AG04450 (cell line): ENCODE results near the gene COX19. TPM values are rescaled to one million over a fixed set of nuclear protein-coding genes. Genes with fewer than 3 reads are reported as not detected.

Source experiments
- CTCF ChIA-PET: fragments of 300-600, 350-600 bp; formaldehyde crosslinking; extraction: SDS; loops from one replicate; lab custom pipeline; 2022; ENCODE audit warnings: antibody characterized with exemption, inconsistent platforms; lab: Charles Lee
- POLR2A ChIA-PET: fragments of 350-600 bp; formaldehyde crosslinking; extraction: SDS; loops from one replicate; lab custom pipeline; 2021; ENCODE audit warnings: antibody characterized with exemption, inconsistent platforms; lab: Yijun Ruan, JAX
- DNase-seq: peaks from one replicate; pipeline ENCODE4 v3.0.0-alpha.2; 2011; ENCODE audit warnings: low read depth, low spot score
- H3K27ac ChIP-seq: one replicate; pipeline ENCODE4 v1.5.1; 2012; ENCODE audit warnings: low read depth, low read length, control low read depth
- H3K27me3 ChIP-seq: one replicate; pipeline ENCODE4 v1.6.0; 2012; ENCODE audit warnings: low read length; ENCODE audit not compliant: control insufficient read depth, insufficient read depth
- H3K4me3 ChIP-seq: 2 replicates; pipeline ENCODE4 v1.5.1; 2011; ENCODE audit warnings: mild to moderate bottlenecking, low read depth, low read length, control low read depth
- H3K9me3 ChIP-seq: 2 replicates; pipeline ENCODE4 v1.5.1; 2012; ENCODE audit warnings: low read length; ENCODE audit not compliant: control insufficient read depth, insufficient read depth
- polyA plus RNA-seq: library from polyadenylated mRNA; depleted of rRNA; stranded (reverse); fragments of >200 nt; gene quantifications from 2 replicates; pipeline ENCODE4 v1.2.3, GENCODE V29; 2011
- TF ChIP-seq, protein P1 (sequence below): IDR thresholded peaks from 2 replicates; pipeline ENCODE4 v1.5.1; 2011; ENCODE audit warnings: low read depth, low read length, control low read depth, inconsistent platforms

Gene COX19
- polyA plus RNA-seq, 1 experiment, result 6.8 TPM

DNA sequence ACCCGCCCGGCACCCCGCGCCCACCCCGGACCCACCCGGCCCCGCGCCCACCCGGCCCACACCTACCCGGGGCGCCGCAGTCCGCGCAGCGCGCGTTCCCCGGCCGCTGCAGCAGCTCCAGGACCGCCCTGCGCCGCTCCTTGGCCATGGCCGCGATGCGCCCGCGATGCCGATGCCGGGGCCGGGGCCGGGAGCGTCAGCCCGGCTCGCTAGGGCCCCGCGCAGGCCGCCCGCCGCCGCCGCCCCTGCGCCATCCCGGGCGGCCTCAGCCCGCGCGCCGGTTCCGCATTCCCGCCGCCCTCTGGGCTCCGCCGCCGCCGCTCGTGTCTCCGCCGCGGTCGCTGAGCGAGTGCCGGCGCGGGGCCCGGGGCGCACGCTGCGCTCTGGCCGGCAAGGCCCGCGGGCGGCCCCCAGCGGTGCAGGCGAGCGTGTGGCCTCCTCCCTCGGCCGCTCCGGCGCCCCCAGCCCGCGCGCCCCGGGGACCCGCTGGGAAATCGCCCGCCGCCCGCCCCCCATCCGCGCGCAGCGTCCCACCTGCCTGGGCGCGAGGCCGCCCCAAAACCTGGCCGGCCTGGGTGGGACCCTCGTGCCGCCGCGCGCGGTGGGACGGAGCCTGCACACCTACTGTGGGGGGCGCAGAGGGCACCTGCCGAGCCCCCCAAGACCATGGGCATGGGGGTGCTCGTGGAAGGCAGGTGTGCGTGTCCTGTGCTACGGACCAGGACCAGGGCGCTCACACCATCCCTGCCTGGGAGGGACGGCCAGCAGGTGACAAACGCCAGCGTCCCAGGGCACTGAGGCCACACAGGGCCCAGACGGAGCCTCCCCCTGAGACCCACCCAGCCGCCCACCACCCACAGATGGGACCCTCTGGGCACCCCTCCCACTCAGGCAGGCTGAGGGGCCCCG is 20.8 kb downstream of the COX19 start, which contains the start of gene ADAP1:
TSS of gene ADAP1 (minus strand) at position 351 of the 909 bp plus-strand sequence. CDS start at position 148, 203 bp downstream.
- H3K27ac ChIP-seq, result no peak within 1 kb of the TSS
- ChIA-PET CTCF (no interaction called here), POLR2A (interaction anchor here (0.7 kb wide), 1 partner anchor 21 kb away, joined by 4 read pairs; the partner anchor contains the start of gene COX19)
- no peak for DNase-seq
- H3K9me3 ChIP-seq, result no peaks in the 10 kb centered on the region; the same call in 1 of the 2 replicates
- peaks cover 36% of the 10 kb centered on the region for H3K27me3 ChIP-seq
- H3K4me3 ChIP-seq, result peak within 1 kb of the TSS; percentile 36; the same call in 1 of the 2 replicates
- TF ChIP-seq, protein P1, sequence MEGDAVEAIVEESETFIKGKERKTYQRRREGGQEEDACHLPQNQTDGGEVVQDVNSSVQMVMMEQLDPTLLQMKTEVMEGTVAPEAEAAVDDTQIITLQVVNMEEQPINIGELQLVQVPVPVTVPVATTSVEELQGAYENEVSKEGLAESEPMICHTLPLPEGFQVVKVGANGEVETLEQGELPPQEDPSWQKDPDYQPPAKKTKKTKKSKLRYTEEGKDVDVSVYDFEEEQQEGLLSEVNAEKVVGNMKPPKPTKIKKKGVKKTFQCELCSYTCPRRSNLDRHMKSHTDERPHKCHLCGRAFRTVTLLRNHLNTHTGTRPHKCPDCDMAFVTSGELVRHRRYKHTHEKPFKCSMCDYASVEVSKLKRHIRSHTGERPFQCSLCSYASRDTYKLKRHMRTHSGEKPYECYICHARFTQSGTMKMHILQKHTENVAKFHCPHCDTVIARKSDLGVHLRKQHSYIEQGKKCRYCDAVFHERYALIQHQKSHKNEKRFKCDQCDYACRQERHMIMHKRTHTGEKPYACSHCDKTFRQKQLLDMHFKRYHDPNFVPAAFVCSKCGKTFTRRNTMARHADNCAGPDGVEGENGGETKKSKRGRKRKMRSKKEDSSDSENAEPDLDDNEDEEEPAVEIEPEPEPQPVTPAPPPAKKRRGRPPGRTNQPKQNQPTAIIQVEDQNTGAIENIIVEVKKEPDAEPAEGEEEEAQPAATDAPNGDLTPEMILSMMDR, result 0 out of 2 replicates have a peak, but pooled peaks have one; percentile 13

- no peak overlapping the region for H3K27ac ChIP-seq
- H3K4me3 ChIP-seq, result peak overlapping the region; percentile 36; the same call in 1 of the 2 replicates
- CTCF ChIA-PET, result no interaction called here
- POLR2A ChIA-PET, result interaction anchor here (0.7 kb wide), 1 partner anchor 22 kb away, joined by 4 read pairs; the partner anchor contains the start of gene COX19
- H3K27me3 ChIP-seq, result peaks cover 36% of the 10 kb centered on the region
- no peak for DNase-seq
- TF ChIP-seq, protein P1, result no peak
- no peaks in the 10 kb centered on the region; the same call in 1 of the 2 replicates for H3K9me3 ChIP-seq
These were observed 21.6 kb downstream of the COX19 start for GRCh38 chr7:953547-954327.

- Histone ChIP-seq H3K27ac (no peak overlapping the region), H3K9me3 (no peaks in the 10 kb centered on the region), H3K27me3 (peaks cover 31% of the 10 kb centered on the region), H3K4me3 (no peak overlapping the region)
- TF ChIP-seq, protein P1, result no peak
- ChIA-PET CTCF (interaction anchor here (1.2 kb wide), 1 partner anchor 41 kb away, joined by 9 read pairs; no protein-coding TSS in a partner anchor), POLR2A (no interaction called here)
- DNase-seq, result no peak
These were observed 22.6 kb downstream of the COX19 start for GRCh38 chr7:952548-953441.

GRCh38 chr7:951881-952547 is 23.3 kb downstream of the COX19 start:
- POLR2A ChIA-PET, result no interaction called here

More at GRCh38 chr7:951881-952547, 23.3 kb downstream of the COX19 start:
- TF ChIP-seq, protein P1, result no peak
- H3K9me3 ChIP-seq, result no peaks in the 10 kb centered on the region
- H3K4me3 ChIP-seq, result no peak overlapping the region
- H3K27me3 ChIP-seq, result peaks cover 24% of the 10 kb centered on the region
- H3K27ac ChIP-seq, result no peak overlapping the region
- CTCF ChIA-PET, result interaction anchor here (1.2 kb wide), 1 partner anchor 41 kb away, joined by 9 read pairs; no protein-coding TSS in a partner anchor
- DNase-seq, result no peak
